HL-60/S4 treated with phorbol 12-myristate 13-acetate at 8.2 ng/mL for 4 days and 3 days (cell line): Measurements from ENCODE around the gene MAPK12.
"Not testable (repeated sequence)": the region's sequence is repeated elsewhere in the genome, so short reads cannot be mapped to it uniquely, and the experiment has no call there.

Experiments used
- in situ Hi-C: fragments of 300-500 bp; cut with MboI; formaldehyde crosslinking; loops from 2 replicates; pipeline ENCODE4 v1.15.0; 2022; ENCODE audit warnings: low sequenced_read_pairs

MAPK12 gene

GRCh38 chr22:50282361-50283155, 21.1 kb upstream of the MAPK12 start:
- in situ Hi-C loops: no loop called here

GRCh38 chr22:50281957-50282356, 20.5 kb upstream of the MAPK12 start:
- in situ Hi-C loops: no loop called here

- in situ Hi-C loops: no loop called here
Observed at GRCh38 chr22:50281384-50281760, 19.9 kb upstream of the MAPK12 start.

GRCh38 chr22:50280708-50281383, 19.4 kb upstream of the MAPK12 start:
- in situ Hi-C loops: no loop called here

- in situ Hi-C loops: no loop called here
Observed at GRCh38 chr22:50280022-50280707, 18.7 kb upstream of the MAPK12 start.

GRCh38 chr22:50278956-50279619, 17.6 kb upstream of the MAPK12 start:
- in situ Hi-C loops: loop anchor here (5.0 kb wide), 1 partner anchor 48 kb away; the partner anchor contains the start of gene DENND6B

GRCh38 chr22:50278461-50278860, 17.0 kb upstream of the MAPK12 start:
- in situ Hi-C loops: loop anchor here (5.0 kb wide), 1 partner anchor 49 kb away; the partner anchor contains the start of gene DENND6B

GRCh38 chr22:50277761-50278160, 16.3 kb upstream of the MAPK12 start:
- in situ Hi-C loops: loop anchor here (5.0 kb wide), 1 partner anchor 50 kb away; the partner anchor contains the start of gene DENND6B

- in situ Hi-C loops: loop anchor here (5.0 kb wide), 1 partner anchor 51 kb away; the partner anchor contains the start of gene DENND6B
Observed at GRCh38 chr22:50276143-50276542, 14.7 kb upstream of the MAPK12 start.

- in situ Hi-C loops: loop anchor here (5.0 kb wide), 1 partner anchor 52 kb away; the partner anchor contains the start of gene DENND6B
Observed at GRCh38 chr22:50275181-50276055, 13.9 kb upstream of the MAPK12 start.

GRCh38 chr22:50274771-50275170, 13.3 kb upstream of the MAPK12 start:
- in situ Hi-C loops: loop anchor here (5.0 kb wide), 1 partner anchor 53 kb away; the partner anchor contains the start of gene DENND6B

GRCh38 chr22:50274311-50274710, 12.8 kb upstream of the MAPK12 start:
- in situ Hi-C loops: no loop called here

GRCh38 chr22:50273781-50274180, 12.3 kb upstream of the MAPK12 start:
- in situ Hi-C loops: not testable (repeated sequence)

- in situ Hi-C loops: not testable (repeated sequence)
Observed at GRCh38 chr22:50273352-50273751, 11.9 kb upstream of the MAPK12 start.

- in situ Hi-C loops: no loop called here
Observed at GRCh38 chr22:50272044-50272802, 10.7 kb upstream of the MAPK12 start.

- in situ Hi-C loops: no loop called here
Observed at GRCh38 chr22:50271519-50271970, 10.1 kb upstream of the MAPK12 start.

GRCh38 chr22:50270666-50271394, 9.3 kb upstream of the MAPK12 start:
- in situ Hi-C loops: no loop called here

GRCh38 chr22:50269970-50270665, 8.6 kb upstream of the MAPK12 start, which contains the start of gene MAPK11:
TSS of gene MAPK11 (minus strand) at chr22:50270380. CDS start at chr22:50270292, 88 bp downstream.
- in situ Hi-C loops: no loop called here
